Activated CD4-positive, alpha-beta T cell treated with anti-CD3 and anti-CD28 coated beads for 4 hours (primary cell): ENCODE measurements around the gene ZNF398.
A peak's percentile ranks its signal among the peaks of the same experiment; 100 is the strongest.
"Not testable (repeated sequence)": the region's sequence is repeated elsewhere in the genome, so short reads cannot be mapped to it uniquely, and the experiment has no call there.

ENCODE experiments used
- DNase-seq, 2 donors: peaks; one replicate each; pipeline ENCODE4 v3.0.0-alpha.2; 2020

The ZNF398 gene, protein sequence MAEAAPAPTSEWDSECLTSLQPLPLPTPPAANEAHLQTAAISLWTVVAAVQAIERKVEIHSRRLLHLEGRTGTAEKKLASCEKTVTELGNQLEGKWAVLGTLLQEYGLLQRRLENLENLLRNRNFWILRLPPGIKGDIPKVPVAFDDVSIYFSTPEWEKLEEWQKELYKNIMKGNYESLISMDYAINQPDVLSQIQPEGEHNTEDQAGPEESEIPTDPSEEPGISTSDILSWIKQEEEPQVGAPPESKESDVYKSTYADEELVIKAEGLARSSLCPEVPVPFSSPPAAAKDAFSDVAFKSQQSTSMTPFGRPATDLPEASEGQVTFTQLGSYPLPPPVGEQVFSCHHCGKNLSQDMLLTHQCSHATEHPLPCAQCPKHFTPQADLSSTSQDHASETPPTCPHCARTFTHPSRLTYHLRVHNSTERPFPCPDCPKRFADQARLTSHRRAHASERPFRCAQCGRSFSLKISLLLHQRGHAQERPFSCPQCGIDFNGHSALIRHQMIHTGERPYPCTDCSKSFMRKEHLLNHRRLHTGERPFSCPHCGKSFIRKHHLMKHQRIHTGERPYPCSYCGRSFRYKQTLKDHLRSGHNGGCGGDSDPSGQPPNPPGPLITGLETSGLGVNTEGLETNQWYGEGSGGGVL

GRCh38 chr7:149147072-149147751, at the start of gene ZNF398:
ZNF398 (plus strand) TSS chr7:149147453; CDS start chr7:149147743, 290 bp downstream.
- peak; percentile 81 for DNase-seq

DNA sequence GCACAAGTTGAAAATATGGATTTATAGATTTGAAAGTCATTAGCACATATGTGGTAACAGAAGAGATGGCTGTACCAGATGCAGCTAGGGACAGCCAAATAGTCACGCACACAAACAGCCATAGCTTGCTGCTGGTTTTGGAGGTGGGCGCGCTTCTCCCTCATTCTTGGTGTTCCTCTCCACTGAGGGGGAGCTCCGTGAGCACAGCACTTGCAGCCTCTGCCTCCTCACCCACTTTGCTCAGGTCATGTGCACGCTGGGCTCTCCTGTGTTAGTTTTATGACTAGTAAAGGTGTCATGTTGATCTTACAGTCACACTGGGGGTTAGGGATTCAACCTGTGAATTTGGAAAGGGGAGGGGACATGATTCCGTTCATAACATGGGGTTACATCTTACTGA, 48.2 kb upstream of the ZNF398 start:
- no peak for DNase-seq

- DNase-seq, result no peak
These were observed 46.4 kb upstream of the ZNF398 start for GRCh38 chr7:149100821-149101220.

DNA sequence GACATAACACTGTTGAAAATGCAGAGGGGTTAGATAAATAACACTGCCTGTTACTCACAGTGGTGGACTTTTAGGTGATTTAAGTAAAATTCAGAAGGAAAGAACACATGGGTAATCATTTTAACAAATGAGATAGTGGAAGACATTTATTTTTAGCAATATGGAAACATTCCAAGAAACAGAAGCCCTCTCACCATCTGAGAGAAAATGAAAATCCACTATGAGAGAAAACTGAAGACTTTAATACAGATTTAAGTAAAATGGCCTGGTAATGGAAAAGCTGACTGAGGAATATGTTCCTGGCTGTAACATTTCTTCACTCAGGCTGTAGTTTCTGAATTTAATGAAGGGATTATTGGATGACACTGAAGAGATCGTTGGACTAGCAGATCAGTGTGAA, 44.6 kb upstream of the ZNF398 start:
- no peak for DNase-seq

DNA sequence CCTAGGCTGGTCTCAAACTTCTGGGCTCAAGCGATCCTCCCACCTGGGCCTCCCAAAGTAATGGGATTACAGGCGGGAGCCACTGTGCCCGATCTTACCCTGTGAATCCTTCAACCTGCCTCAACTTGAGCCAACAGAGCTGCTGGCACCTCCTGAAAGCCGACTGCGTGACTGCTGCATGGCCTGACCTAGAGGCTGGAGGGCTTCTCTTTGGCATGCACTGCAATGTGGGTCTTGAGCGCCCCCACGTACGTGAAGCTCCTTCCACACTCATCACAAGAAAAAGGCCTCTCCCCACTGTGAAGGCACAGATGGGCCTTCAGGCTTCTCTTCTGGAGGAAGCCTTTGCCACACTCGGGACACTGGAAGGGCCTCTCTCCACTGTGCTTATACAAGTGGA, 43.8 kb upstream of the ZNF398 start:
- no peak for DNase-seq

DNA sequence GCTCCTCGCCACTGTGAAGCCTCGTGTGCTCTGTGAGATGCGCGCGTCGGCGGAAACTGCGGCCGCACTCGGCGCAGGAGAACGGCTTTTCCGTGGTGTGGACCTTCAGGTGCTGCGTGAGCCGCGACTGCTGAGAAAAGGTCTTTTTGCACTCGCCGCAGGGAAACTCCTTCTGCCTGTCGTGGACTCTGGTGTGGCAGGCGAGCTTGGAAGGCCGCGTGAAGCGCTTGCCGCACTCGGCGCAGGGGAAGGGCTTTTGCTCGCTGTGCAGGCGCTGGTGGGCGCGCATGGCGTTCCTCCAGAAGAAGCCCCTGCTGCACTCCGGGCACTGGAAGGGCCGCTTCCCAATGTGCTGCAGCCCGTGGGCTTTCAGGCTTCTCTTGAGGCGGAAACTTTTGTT, 43.0 kb upstream of the ZNF398 start:
- DNase-seq, result no peak

GRCh38 chr7:149104749-149105148, 42.5 kb upstream of the ZNF398 start:
- DNase-seq, result no peak

DNA sequence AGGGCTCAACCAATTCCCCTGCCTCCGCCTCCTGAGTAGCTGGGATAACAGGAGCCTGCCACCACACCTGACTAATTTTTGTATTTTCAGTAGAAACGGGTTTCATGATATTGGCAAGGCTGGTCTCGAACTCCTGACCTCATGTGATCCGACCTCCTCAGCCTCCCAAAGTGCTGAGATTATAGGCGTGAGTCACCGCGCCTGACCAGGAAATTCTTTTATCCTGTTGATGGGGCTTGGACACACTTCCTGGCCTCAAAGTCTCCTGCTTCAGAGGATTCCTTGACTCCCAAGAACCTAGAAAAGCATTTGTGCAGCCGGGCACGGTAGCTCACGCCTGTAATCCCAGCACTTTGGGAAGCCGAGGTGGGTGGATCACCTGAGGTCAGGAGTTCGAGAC, 37.3 kb upstream of the ZNF398 start:
- no peak for DNase-seq

DNA sequence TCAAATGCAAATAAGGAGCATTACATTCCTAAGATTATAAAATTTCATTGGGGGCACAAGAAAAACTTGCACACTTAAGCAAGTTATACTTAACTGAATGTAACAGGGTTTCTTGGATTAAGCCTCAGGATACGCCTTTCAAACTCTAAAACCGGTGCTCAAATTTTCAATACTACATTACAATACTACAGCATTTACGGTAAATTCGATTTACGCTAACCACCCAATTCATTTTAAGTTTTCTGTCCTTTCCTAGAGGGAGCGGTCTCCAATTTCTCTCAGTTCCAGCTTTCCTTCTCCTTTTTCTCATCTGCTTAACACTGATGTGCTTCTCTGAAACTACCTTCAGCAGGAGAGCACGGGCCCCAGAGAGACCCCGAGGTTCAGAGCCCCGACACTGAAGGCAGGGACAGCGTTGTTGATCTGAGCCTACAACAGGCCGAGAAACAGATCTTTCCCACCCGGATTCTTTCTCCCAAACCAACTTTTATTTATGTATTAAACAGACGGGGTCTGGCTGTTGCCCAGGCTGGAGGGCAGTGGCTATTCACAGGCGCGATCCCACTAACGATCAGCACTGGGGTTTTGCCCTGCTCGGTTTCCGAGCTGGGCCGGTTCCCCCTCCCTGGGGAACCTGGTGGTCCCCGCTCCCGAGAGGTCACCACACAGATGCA, 21.9 kb upstream of the ZNF398 start:
- DNase-seq, result no peak

GRCh38 chr7:149125863-149126661, 21.2 kb upstream of the ZNF398 start, which contains the start of gene ZNF425:
ZNF425 (minus strand) TSS chr7:149126324; CDS start chr7:149126213, 111 bp downstream.
- peak; percentile 92 to 93 for DNase-seq

DNA sequence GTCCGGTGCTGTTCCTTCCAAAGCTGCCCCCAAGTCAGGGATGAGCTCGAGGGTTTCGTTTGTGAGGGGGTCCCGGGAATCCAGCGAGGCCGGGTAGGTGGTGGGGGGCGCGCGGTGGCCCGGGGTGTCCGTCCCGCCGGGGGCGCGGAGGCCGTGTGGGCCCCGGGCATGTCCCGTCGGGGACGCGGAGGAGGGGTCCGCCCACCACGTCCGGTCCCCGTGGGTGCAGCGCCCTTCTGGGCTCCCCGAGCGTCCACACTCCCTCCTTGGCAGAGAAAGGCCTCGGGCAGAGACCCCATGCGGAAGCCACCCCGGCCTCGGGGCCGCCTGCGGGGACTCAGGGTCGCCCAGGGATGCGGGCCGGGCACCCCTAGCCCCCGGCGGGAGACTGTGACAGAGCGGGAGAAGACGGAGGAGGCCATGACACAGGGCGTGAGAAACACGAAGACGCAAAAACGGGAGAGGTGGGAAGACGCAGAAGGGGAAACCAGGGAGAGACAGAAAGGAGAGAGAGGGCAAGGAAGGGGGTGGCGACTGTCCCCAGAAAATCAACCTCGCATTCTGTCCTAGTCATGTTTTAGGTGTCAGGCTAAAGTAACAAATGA, 20.5 kb upstream of the ZNF398 start:
- peak; percentile 58 to 76 for DNase-seq

GRCh38 chr7:149130572-149131198, 16.6 kb upstream of the ZNF398 start:
- DNase-seq, result no peak

DNA sequence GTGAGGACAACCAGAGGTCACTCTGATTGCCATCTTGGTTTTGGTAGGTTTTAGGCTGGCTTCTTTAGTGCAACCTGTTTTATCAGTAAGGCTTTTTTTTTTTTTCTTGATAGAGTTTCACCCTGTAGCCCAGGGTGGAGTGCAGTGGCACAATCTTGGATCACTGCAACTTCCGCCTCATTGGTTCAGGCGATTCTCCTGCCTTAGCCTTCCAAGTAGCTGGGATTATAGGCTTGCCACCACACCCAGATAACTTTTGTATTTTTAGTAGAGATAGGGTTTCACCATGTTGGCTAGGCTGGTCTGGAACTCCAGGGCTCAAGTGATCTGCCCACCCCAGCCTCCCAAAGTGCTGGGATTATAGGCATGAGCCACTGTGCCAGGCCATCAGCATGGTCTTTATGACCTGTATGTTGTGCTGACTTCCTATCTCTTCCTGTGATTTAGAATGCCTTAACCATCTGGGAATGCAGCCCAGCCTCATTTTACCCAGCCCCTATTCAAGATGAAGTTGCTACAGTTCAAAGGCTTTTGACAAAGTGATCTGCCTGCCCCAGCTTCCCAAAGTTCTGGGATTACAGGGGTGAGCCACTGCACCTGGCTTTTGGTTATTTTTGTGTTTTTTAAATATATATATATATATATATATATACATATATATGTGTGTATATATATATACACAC, 14.1 kb upstream of the ZNF398 start:
- DNase-seq, result no peak

GRCh38 chr7:149136118-149136517, 11.1 kb upstream of the ZNF398 start:
- no peak for DNase-seq

DNA sequence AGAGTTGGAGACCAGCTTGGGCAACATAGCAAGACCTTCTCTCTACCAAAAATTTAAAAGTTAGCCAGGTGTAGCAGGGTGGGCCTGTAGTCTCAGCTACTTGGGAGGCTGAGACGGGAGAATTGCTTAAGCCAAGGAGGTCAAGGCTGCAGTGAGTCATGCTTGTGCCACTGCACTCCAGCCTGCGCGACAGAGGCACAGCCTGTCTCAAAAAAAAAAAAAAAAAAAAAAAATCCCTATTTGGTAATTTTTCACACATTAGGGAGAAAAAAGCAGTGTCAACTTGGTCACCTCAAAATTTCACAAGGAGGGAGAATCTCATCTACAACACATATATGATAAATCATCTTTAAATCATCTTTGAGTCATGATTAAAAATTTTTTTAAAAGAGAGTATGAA, 6.4 kb upstream of the ZNF398 start:
- no peak for DNase-seq

GRCh38 chr7:149141893-149142292, 5.4 kb upstream of the ZNF398 start:
- DNase-seq, result no peak

GRCh38 chr7:149144436-149144922, 2.8 kb upstream of the ZNF398 start:
- DNase-seq, result not testable (repeated sequence)

DNA sequence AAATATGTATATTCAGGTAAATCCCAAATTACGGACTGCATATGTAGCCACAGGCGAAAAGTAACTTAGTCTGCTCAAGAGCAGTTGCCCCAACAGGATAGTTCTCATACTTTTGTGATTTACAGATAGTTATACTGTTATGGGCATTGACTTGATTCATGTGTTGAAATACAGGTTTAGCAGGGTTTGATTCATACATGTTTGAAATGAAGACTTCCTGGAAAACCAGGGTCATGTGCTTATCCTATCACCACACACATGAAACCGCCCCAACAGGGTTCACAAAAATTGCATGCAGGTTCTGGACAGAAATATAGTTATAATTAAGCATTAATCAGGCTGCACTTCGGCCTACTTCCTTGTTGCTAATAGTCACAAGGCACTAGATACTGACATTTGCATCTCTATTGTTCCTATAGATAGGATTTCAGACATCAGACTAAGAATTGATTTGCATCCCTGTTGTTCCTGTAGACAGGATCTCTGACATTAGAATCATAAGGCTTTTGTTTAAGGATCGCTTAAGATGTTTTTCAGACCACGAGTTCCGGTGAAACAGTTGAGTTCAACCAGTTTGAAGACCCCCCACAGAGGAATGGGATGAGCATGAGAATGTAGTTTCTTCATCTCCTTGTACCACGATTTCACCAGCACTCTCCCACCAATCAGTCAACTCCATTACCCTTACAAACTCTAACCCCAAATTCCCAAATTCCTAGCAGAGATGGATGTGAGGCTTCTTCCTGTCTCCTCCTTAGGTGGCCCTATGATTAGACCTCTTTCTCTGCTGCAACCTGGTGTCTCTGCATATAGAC, 2.0 kb upstream of the ZNF398 start:
- no peak for DNase-seq
